ENCODE data around the gene DENND4B. TPM values are rescaled to one million over a fixed set of nuclear protein-coding genes. Genes with fewer than 3 reads are reported as not detected.
A peak's percentile ranks its signal among the peaks of the same experiment; 100 is the strongest.

The DENND4B gene
- total and polyA plus RNA-seq, 10 of the 15 experiments (the other 5 are each of a cell fraction or from before 2014, with no cell fraction given): 12.0 to 74.8 (median 22.7) TPM

- WGBS (ENCODE audit: insufficient coverage, insufficient replicate concordance, low lambda C conversion rate, missing lambda C conversion rate): 55% methylated on average over 9 of the region's 9 CpGs
Measured at GRCh38 chr1:153978274-153978909, 31.9 kb upstream of the DENND4B start.

More at GRCh38 chr1:153978274-153978909, 31.9 kb upstream of the DENND4B start:
- in situ Hi-C loops (cut with MboI): no loop called here
- SMC1A ChIA-PET (ENCODE audit: uncharacterized antibody, unreplicated experiment): interaction anchor here (0.6 to 5.0 kb wide), 21 partner anchors 8 to 406 kb away, joined by 3 to 82 read pairs (median 4); partner anchors contain the start of genes CREB3L4, DENND4B, GATAD2B and RAB13
- POLR2A ChIA-PET: interaction anchor here (0.5 to 5.3 kb wide), 15 partner anchors 8 to 181 kb away, joined by 3 to 132 read pairs (median 6); partner anchors contain the start of genes CREB3L4, CRTC2, DENND4B and GATAD2B
- peak overlapping the region; percentile 88 for H3K9ac ChIP-seq (ENCODE audit: control insufficient read depth, insufficient read depth, low read length)
- ATAC-seq (0 out of 3 replicates have a peak, but pooled peaks have one; percentile 2), DNase-seq (ENCODE audit: low read depth, low spot score) (no peak), FAIRE-seq (peak; percentile 23)
- H4K20me1 ChIP-seq (ENCODE audit: control insufficient read depth, insufficient read depth): no peaks in the 10 kb centered on the region
- H3K36me3 ChIP-seq (ENCODE audit: control insufficient read depth in 2 of 2, insufficient read depth in 2 of 2, low read length in 1 of 2): peaks cover 8 to 12% of the 10 kb centered on the region in 2 experiments
- intact Hi-C loops (cut with micrococcal nuclease; ENCODE audit: unreplicated experiment): no loop called here
- H3K9me3 ChIP-seq (replicated peaks; ENCODE audit: control insufficient read depth, insufficient read depth, low read length): no peaks in the 10 kb centered on the region
- CTCF ChIA-PET: interaction anchor here (0.8 to 6.6 kb wide), 17 partner anchors 9 to 468 kb away, joined by 3 to 62 read pairs (median 6); partner anchors contain the start of genes CREB3L4, DENND4B, ILF2 and RAB13
- H3K79me2 ChIP-seq (ENCODE audit: control insufficient read depth, insufficient read depth, low read length): peaks cover 22% of the 10 kb centered on the region
- H3K27me3 ChIP-seq (replicated peaks in 1 of 2; ENCODE audit: control insufficient read depth in 2 of 2, insufficient read depth in 2 of 2, low read length in 1 of 2): no peaks in the 10 kb centered on the region
- H2AFZ ChIP-seq (ENCODE audit: control insufficient read depth, low read depth, low read length): peak overlapping the region; percentile 78
- RAD21 ChIA-PET (ENCODE audit: unreplicated experiment): interaction anchor here (1.1 to 4.0 kb wide), 12 partner anchors 10 to 307 kb away, joined by 3 to 42 read pairs (median 8); partner anchors contain the start of genes CREB3L4, DENND4B, GATAD2B and ILF2
- no TSS peak for BruUV-seq (replicated peaks)
- H3K4me2 ChIP-seq (ENCODE audit: control insufficient read depth, insufficient read depth): peak overlapping the region; percentile 69
- TF ChIP-seq POLR2A (IDR thresholded peaks at IDR 0.05; ENCODE audit: low read depth, low read length) (no peak), ZZZ3 (IDR thresholded peaks at IDR 0.05; ENCODE audit: control insufficient read depth, insufficient read length, low read depth) (no peak), POLR2AphosphoS2 (IDR thresholded peaks at IDR 0.05; ENCODE audit: low read depth, low read length) (no peak), MAX (IDR thresholded peaks at IDR 0.05; ENCODE audit: low read depth, low read length) (no peak)
- peaks cover 4% of the 10 kb centered on the region; the same call in 1 of the 2 replicates for H3K4me1 ChIP-seq (ENCODE audit: control insufficient read depth, insufficient read depth, low read length)
- peak overlapping the region; percentile 86 for H3K27ac ChIP-seq (ENCODE audit: control insufficient read depth, insufficient read depth)
- H3K4me3 ChIP-seq: peak overlapping the region; percentile 87

All from GM12878 (cell line).